Thymus (tissue), 11 donors: ENCODE data around the gene ATF7. TPM values are rescaled to one million over a fixed set of nuclear protein-coding genes. Genes with fewer than 3 reads are reported as not detected.
"Not testable (repeated sequence)": the region's sequence is repeated elsewhere in the genome, so short reads cannot be mapped to it uniquely, and the experiment has no call there.

Source experiments
- DNase-seq, 9 donors: peaks; one replicate each; pipeline ENCODE4 v3.0.0-alpha.2; 2013; ENCODE audit warnings: low spot score in 9 of 9, low read depth in 6 of 9, missing footprints in 1 of 9
- H3K27ac ChIP-seq, 2 donors: one replicate each; pipeline ENCODE4 v1.5.1; 2013; ENCODE audit warnings: control low read depth in 1 of 2, low read depth in 1 of 2, low read length in 1 of 2, mild to moderate bottlenecking in 1 of 2, moderate library complexity in 1 of 2
- H3K27me3 ChIP-seq, 2 donors: one replicate each; pipeline ENCODE4 v1.5.1; 2013; ENCODE audit warnings: low read length in 1 of 2; ENCODE audit not compliant: control insufficient read depth in 2 of 2, insufficient read depth in 1 of 2
- H3K36me3 ChIP-seq, 2 donors: one replicate each; pipeline ENCODE4 v1.5.1; 2013; ENCODE audit warnings: low read length in 1 of 2, mild to moderate bottlenecking in 1 of 2, moderate library complexity in 1 of 2; ENCODE audit not compliant: control insufficient read depth in 2 of 2, insufficient read depth in 2 of 2
- H3K4me1 ChIP-seq, 2 donors: one replicate each; pipeline ENCODE4 v1.5.1; 2013; ENCODE audit warnings: low read length in 2 of 2; ENCODE audit not compliant: control insufficient read depth in 2 of 2, insufficient read depth in 2 of 2
- H3K4me3 ChIP-seq, 2 donors: one replicate each; pipeline ENCODE4 v1.5.1; 2013; ENCODE audit warnings: low read length in 2 of 2, control low read depth in 1 of 2, mild to moderate bottlenecking in 1 of 2
- H3K9me3 ChIP-seq, 2 donors: one replicate each; pipeline ENCODE4 v1.5.1; 2013; ENCODE audit warnings: low read length in 1 of 2, mild to moderate bottlenecking in 1 of 2; ENCODE audit not compliant: control insufficient read depth in 2 of 2, insufficient read depth in 1 of 2
- WGBS: extraction: QIAGEN DNeasy Blood & Tissue Kit; methylation state at CpG from one replicate; pipeline ENCODE4 v1.1.7; 2013; 5-methylcytosine and 5-hydroxymethylcytosine counted together
- polyA plus RNA-seq: library from polyadenylated mRNA; stranded (reverse); fragments of 200-250 nt; gene quantifications from one replicate; pipeline ENCODE4 v1.2.3, GENCODE V29; 2013
- total RNA-seq: library from RNA; stranded (reverse); fragments of 120-200 nt; gene quantifications from one replicate; pipeline ENCODE4 v1.2.4, GENCODE V29; 2013
- donor health status: healthy.

The ATF7 gene
- total and polyA plus RNA-seq, 2 donors, result 6.0 to 15.8 TPM

DNA sequence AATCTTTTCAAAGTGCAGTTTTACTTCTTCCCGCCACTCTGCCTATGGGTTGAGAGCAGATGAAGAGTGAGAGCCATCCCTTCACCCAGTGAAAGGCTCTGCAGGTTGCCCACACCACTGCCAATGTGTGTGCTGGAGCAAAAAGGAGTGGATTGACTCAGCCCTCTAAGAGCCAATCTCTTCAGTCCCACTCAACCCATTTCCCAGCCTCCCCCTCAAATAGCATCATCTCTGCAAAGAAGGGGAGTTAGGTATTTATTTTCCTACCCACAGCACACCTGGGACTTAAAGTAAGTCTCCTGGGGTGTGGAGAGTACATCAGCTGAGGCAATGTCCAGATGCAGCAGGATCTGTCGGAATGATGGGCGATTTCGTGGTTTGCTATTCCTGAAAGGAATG lies 142.2 kb downstream of the ATF7 start:
- no peaks in the 10 kb centered on the region for H3K4me1 ChIP-seq
- H3K27ac ChIP-seq, result no peak overlapping the region
- no peaks in the 10 kb centered on the region for H3K9me3 ChIP-seq
- H3K4me3 ChIP-seq, result no peak overlapping the region
- H3K36me3 ChIP-seq, result peaks cover 80 to 86% of the 10 kb centered on the region in 2 donors
- no peak for DNase-seq
- WGBS, result 97% methylated on average over 4 of the region's 4 CpGs
- no peaks in the 10 kb centered on the region for H3K27me3 ChIP-seq

DNA sequence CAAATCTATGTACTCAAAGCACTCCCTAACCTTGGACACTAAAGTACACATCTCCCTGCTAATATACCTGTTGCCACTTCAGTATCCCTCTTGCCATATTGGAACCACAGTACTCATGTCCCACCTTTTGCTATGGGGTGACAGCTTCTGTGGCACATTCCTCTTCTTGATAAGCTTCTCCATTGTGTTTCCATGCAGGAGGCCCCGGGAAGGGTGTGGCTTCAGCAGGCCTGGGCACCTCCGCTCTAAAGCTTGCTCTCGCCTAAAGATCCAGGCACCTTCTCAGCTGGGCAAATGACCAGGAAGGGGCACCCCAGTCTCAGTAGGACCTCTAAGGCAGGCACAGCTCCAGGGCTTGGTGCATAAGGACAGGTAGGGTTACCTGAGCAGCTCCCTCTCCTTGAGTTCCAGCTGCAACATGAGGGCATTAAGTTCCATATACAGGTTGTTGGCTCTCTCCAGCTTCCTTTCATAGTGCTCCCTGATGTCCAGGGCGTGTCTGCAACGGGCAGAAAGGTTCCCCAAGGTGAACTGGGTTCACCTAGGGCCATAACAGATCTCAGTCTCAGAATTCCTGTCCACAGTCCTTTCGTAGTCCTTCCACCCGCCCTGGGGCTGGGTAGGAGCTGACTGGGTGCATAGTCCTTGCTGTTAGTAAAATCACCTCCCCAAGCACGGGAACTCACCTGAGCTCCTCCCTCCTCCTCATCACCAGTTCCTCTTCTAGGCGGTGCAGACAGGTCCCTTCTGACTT lies 142.8 kb downstream of the ATF7 start:
- no peak for DNase-seq
- Histone ChIP-seq H3K27ac (no peak overlapping the region), H3K4me1 (no peaks in the 10 kb centered on the region), H3K4me3 (no peak overlapping the region), H3K27me3 (no peaks in the 10 kb centered on the region), H3K9me3 (no peaks in the 10 kb centered on the region), H3K36me3 (peaks cover 85 to 92% of the 10 kb centered on the region in 2 donors)
- 95% methylated on average over 9 of the region's 9 CpGs for WGBS

DNA sequence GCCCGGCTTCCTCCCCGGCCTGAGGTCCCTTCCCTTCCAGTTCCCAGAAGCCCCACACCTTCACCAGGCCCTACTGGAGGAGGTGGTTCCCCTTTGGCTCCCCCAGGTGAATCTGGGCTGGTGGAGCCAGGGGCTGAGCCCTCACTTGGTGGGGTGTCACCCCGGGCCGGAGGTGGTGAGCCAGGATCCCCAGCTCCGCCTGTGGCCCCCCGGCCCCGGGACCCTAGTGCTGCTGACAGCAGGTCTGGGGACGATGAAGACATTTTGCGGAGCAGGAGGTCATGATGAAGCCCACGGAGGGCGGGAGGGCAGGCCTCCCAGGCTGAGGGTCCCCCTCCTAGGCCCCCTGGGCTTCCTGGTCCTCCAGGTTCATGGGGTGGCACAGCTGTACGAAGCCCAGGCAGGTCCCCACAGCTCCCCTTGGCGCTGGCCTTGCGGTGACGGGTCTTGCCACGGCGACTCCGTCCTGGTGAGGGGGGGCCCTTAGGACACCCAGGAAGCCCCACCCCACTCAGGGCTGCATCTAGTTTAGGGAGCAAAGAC lies 143.5 kb downstream of the ATF7 start:
- no peaks in the 10 kb centered on the region for H3K4me1 ChIP-seq
- no peak overlapping the region for H3K27ac ChIP-seq

DNA sequence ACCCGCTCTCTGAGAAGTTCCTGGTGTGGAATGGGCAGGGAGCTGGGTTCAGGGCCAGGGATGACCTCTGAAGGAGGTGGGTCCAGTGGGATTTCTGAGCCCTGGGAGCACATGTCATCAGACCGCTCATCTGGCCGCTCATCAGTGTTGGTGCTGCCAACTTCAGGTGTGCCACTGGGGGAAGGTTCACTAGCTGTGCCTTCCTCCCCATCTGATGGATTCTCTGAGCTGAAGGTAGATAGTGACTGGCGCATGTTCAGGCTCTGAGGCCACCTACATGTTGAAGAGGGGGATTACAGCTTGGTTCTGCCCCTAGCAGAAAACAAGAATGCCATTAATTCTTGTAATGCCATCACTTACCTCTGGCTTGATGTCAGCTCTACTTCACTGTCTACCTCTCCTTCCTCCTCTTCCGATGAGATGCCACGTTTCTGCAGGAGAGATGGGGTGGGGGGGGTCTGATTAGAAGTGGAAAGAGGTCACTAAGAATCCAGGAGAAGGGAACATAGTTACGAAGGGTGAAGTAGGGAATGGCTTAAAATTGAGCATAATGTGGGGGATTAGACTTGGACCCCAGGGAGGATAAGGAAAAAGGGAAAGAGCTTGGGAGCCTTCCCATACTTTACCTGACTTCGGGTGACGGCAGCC lies 144.1 kb downstream of the ATF7 start:
- 97% methylated on average over 9 of the region's 9 CpGs for WGBS
- Histone ChIP-seq H3K27ac (no peak overlapping the region), H3K4me1 (no peaks in the 10 kb centered on the region)

More for the DNA sequence above, 143.5 kb downstream of the ATF7 start:
- H3K9me3 ChIP-seq, result no peaks in the 10 kb centered on the region
- peaks cover 88 to 96% of the 10 kb centered on the region in 2 donors for H3K36me3 ChIP-seq
- WGBS, result 97% methylated on average over 18 of the region's 18 CpGs
- no peak for DNase-seq
- no peaks in the 10 kb centered on the region for H3K27me3 ChIP-seq
- H3K4me3 ChIP-seq, result no peak overlapping the region

DNA sequence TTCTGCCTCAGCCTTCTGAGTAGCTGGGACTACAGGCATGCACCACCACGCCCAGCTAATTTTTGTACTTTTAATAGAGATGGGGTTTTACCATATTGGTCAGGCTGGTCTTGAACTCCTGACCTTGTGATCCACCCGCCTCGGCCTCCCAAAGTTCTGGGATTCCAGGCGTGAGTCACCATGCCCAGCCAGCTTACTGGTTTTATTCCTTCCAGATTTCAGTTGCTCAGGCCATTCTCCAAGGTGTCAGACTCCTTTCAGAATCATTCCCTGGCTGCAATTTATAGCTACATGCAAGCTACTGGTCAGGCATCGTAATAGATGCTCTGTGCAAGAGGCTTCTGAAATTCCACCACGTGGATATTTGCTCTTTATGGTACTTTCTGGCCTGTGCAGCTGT lies 144.7 kb downstream of the ATF7 start:
- not testable (repeated sequence) for H3K27ac ChIP-seq
- H3K36me3 ChIP-seq, result peaks cover 84 to 95% of the 10 kb centered on the region in 2 donors

More for the DNA sequence above, 144.1 kb downstream of the ATF7 start:
- Histone ChIP-seq H3K9me3 (no peaks in the 10 kb centered on the region), H3K36me3 (peaks cover 84 to 95% of the 10 kb centered on the region in 2 donors), H3K27me3 (no peaks in the 10 kb centered on the region), H3K4me3 (no peak overlapping the region)
- no peak for DNase-seq

DNA sequence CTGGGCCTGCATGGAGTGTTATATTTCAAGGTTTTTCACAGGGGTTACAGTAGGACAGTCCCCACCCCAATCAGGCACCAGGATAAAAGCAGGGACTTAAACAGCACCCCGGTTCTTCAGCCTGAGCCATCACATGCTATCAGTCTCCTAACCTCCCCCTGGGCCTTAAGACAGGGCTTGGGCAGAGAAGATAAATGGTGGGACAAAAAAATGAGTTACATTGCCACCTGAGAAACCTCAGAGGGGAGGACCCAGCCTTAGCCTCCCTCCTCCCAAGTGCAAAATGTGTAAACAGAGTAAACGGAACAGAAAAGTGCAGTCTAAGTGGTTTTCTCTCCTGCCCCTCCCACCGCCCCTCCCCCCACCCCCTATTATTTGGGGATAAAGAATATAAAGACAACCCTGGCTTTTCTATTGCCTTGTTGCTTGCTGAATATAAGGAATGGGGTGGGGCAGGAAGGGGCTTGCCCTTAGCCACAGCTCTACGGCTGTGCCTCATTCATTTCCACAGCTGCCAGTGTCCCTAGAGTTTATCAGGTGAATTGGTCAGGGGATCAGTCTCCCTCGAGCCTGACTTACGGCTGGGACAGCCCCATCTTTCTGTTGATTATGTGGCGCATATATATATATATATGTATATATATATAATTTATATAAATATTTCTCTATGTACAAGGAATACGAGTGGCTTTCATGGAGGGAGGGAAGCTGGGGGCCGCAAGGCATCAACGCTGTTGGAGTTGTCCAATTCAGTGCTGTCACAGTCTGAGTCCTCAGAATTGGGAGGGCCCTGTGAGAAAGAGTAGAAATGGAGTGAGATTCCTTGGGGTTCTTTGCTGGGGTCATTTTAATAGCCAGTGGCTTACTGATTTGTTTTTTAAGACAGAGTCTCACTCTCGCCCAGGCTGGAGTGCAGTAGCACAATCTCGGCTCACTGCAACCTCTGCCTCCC lies 145.4 kb downstream of the ATF7 start:
- H3K4me1 ChIP-seq, result no peaks in the 10 kb centered on the region

More for the DNA sequence above, 144.7 kb downstream of the ATF7 start:
- not testable (repeated sequence) for H3K4me3 ChIP-seq, DNase-seq, H3K4me1 ChIP-seq, H3K9me3 ChIP-seq, H3K27me3 ChIP-seq
- 95% methylated on average over 6 of the region's 6 CpGs for WGBS

DNA sequence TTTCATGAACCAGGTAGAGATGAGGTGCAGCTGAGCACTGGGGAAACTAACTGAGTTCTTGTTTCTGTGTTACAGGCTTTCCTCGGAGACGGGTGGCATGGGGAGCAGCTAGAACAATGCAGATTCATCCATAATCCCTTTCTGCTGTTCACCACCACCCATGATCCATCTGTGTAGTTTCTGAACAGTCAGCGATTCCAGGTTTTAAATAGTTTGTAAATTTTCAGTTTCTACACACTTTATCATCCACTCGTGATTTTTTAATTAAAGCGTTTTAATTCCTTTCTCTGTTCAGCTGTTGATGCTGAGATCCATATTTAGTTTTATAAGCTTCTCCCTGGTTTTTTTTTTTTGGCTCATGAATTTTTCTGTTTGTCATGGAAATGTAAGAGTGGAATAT lies 146.9 kb downstream of the ATF7 start:
- Histone ChIP-seq H3K36me3 (peaks cover 84 to 97% of the 10 kb centered on the region in 2 donors), H3K27ac (no peak overlapping the region), H3K4me3 (no peak overlapping the region), H3K4me1 (no peaks in the 10 kb centered on the region), H3K9me3 (no peaks in the 10 kb centered on the region), H3K27me3 (no peaks in the 10 kb centered on the region)
- no peak for DNase-seq
- 97% methylated on average over 5 of the region's 5 CpGs for WGBS

More for the DNA sequence above, 145.4 kb downstream of the ATF7 start:
- H3K9me3 ChIP-seq, result no peaks in the 10 kb centered on the region
- H3K27ac ChIP-seq, result no peak overlapping the region
- H3K4me3 ChIP-seq, result no peak overlapping the region
- peaks cover 84 to 95% of the 10 kb centered on the region in 2 donors for H3K36me3 ChIP-seq
- no peak for DNase-seq
- 93% methylated on average over 12 of the region's 12 CpGs for WGBS
- H3K27me3 ChIP-seq, result no peaks in the 10 kb centered on the region

DNA sequence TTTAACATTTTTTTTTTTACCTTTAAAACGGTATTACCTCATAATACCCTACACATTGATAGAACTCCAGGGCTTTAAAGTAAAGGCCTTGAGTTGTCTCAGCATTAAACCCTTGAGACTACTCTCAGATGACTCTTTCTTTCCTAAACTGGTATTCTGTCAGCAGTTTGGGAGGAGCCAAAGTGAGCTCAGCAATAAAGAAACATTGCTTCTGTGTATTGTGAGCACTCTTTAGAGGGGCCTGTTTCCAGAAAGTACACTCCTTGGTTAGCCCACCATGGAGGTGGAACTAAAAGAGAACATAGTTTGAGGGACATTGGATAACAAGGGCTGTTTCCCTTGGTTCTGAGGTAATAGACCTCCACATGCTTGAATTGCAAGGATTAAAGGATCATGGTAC lies 147.3 kb downstream of the ATF7 start:
- Histone ChIP-seq H3K9me3 (no peaks in the 10 kb centered on the region), H3K4me1 (no peaks in the 10 kb centered on the region), H3K27ac (no peak overlapping the region), H3K4me3 (no peak overlapping the region), H3K27me3 (no peaks in the 10 kb centered on the region), H3K36me3 (peaks cover 84 to 98% of the 10 kb centered on the region in 2 donors)
- no peak for DNase-seq
- 93% methylated on average over 1 of the region's 1 CpG for WGBS
